Raji (cell line): Measurements from ENCODE around the gene FSIP1.

Experiments used
- POLR2A ChIP-seq: IDR thresholded peaks from 2 replicates; pipeline ENCODE4 v1.6.1; 2011; ENCODE audit warnings: low read depth, low read length, control low read depth; ENCODE audit not compliant: insufficient read depth

The FSIP1 gene

GRCh38 chr15:39640665-39641064 lies 142.0 kb downstream of the FSIP1 start:
- no peak for TF ChIP-seq POLR2A

GRCh38 chr15:39639037-39639436 lies 143.6 kb downstream of the FSIP1 start:
- no peak for TF ChIP-seq POLR2A

- no peak for TF ChIP-seq POLR2A
Measured at GRCh38 chr15:39638041-39638440, 144.6 kb downstream of the FSIP1 start.

- no peak for TF ChIP-seq POLR2A
Measured at GRCh38 chr15:39631357-39631756, 151.3 kb downstream of the FSIP1 start.

GRCh38 chr15:39629906-39630305 lies 152.7 kb downstream of the FSIP1 start:
- no peak for TF ChIP-seq POLR2A

GRCh38 chr15:39629371-39629770 lies 153.3 kb downstream of the FSIP1 start:
- TF ChIP-seq POLR2A, result no peak

GRCh38 chr15:39628546-39629257 lies 153.9 kb downstream of the FSIP1 start:
- TF ChIP-seq POLR2A, result no peak

- TF ChIP-seq POLR2A, result no peak
Measured at GRCh38 chr15:39628144-39628508, 154.5 kb downstream of the FSIP1 start.

- TF ChIP-seq POLR2A, result no peak
Measured at GRCh38 chr15:39627451-39628143, 155.0 kb downstream of the FSIP1 start.

GRCh38 chr15:39625856-39626255 lies 156.8 kb downstream of the FSIP1 start:
- no peak for TF ChIP-seq POLR2A

GRCh38 chr15:39625451-39625850 lies 157.2 kb downstream of the FSIP1 start:
- TF ChIP-seq POLR2A, result no peak

- TF ChIP-seq POLR2A, result no peak
Measured at GRCh38 chr15:39624806-39625205, 157.8 kb downstream of the FSIP1 start.

GRCh38 chr15:39623529-39623931 lies 159.1 kb downstream of the FSIP1 start:
- no peak for TF ChIP-seq POLR2A

GRCh38 chr15:39622660-39623516 lies 159.8 kb downstream of the FSIP1 start:
- TF ChIP-seq POLR2A, result no peak

- TF ChIP-seq POLR2A, result no peak
Measured at GRCh38 chr15:39621976-39622375, 160.7 kb downstream of the FSIP1 start.

- no peak for TF ChIP-seq POLR2A
Measured at GRCh38 chr15:39621210-39621609, 161.4 kb downstream of the FSIP1 start.
